Measurements from ENCODE around the gene TESK1. TPM values are rescaled to one million over a fixed set of nuclear protein-coding genes. Genes with fewer than 3 reads are reported as not detected.
"Not testable (repeated sequence)": the region's sequence is repeated elsewhere in the genome, so short reads cannot be mapped to it uniquely, and the experiment has no call there.

TESK1 gene
- total and polyA plus RNA-seq, 7 donors = 23.5 to 47.4 (median 27.0) TPM

DNA sequence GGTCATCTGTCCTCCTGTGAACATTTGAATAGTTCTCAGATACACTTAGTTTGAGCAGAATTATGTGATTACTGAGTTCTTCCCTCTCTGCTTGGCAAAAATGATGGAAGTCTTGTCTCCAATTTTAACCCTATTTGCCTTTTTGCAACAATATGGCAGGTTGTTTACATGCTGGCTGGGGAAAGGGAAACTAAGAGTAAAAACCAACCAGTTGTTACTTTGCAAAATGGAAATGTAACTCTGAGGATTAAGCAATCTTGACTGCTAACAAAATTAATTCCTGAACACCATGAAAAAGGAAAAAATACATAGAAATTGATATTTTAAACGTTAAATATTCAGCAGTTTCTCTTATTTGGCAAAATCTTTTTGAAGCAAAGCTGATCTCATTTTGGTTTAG, 34.6 kb downstream of the TESK1 start:
- Histone ChIP-seq H3K4me1 (no peaks in the 10 kb centered on the region), H3K9me3 (no peaks in the 10 kb centered on the region), H3K27me3 (no peaks in the 10 kb centered on the region), H3K36me3 (no peaks in the 10 kb centered on the region), H3K27ac (no peak overlapping the region), H3K4me3 (no peak overlapping the region)
- no peak for TF ChIP-seq POLR2AphosphoS5 (IDR thresholded peaks at IDR 0.05)
- intact Hi-C loops (cut with DNase I) = loop anchor here (10.0 kb wide), 1 partner anchor 245 kb away; no protein-coding TSS in a partner anchor
- WGBS, 2 donors = 90 to 92% methylated on average over 1 of the region's 1 CpG
- no peak for DNase-seq

DNA sequence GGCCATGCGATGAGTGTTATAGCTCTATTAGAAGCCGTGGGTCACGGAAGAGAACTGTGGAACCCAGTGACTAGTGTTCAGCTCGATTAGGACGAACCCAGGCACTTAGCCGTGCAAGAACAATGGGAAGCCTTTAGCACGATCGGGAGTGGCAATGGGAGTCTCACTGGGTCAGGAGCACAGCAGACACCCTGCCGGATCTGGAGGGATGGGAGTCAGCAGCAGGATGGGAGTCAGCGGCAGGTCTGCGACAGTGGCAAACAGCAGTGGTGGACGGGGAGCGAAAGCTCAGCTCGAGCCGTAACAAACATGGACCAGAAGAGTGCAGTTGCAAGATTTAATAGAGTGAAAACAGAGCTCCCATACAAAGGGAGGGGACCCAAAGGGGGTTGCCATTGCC, 35.4 kb downstream of the TESK1 start:
- H3K4me3 ChIP-seq, H3K4me1 ChIP-seq, H3K9me3 ChIP-seq, H3K27ac ChIP-seq, H3K36me3 ChIP-seq, H3K27me3 ChIP-seq: not testable (repeated sequence)
- intact Hi-C loops (cut with DNase I) = loop anchor here (10.0 kb wide), 1 partner anchor 244 kb away; no protein-coding TSS in a partner anchor
- peak; percentile 52 for DNase-seq
- WGBS, 2 donors = 97 to 98% methylated on average over 15 of the region's 15 CpGs

DNA sequence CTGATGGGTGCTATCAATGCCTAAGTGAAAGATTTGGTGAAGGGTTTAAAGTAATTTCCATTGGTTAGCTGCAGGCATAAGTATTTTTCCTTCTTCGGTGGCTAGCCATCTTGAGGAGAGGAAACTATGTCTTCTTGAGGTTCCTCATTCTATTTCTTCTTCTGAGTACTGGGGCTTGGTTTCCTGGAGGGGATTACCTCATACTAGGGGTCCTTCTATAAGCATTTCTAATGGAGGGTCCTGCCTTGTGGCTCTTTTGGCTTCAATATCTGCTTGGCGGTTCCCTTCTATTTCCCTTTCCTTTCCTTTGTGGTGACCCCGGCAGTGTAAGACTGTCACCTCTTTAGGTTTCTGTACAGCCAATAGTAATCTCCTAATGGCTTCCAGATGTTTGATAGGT, 36.4 kb downstream of the TESK1 start:
- DNase-seq, H3K4me3 ChIP-seq, H3K27me3 ChIP-seq, H3K36me3 ChIP-seq, H3K27ac ChIP-seq, H3K4me1 ChIP-seq, H3K9me3 ChIP-seq: not testable (repeated sequence)
- WGBS, 2 donors = 80 to 92% methylated on average over 3 of the region's 3 CpGs
- intact Hi-C loops (cut with DNase I) = loop anchor here (10.0 kb wide), 1 partner anchor 243 kb away; no protein-coding TSS in a partner anchor

DNA sequence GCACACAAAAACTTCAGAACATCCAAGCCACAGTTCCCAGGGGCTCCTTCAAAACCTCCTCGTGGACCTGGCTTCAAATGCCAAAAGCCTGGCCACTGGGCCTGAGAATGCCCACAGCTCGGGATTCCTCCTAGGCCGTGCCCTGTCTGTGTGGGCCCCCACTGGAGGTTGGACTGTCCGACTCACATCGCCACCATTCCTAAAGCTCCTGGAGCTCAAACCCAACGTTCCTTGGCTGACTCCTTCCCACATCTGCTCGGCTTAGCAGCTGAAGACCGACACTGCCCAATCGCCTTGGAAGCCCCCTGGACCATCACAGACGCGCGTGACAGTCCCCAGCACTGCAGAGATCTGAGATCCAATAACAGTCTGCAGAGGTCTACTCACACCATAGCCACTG, 38.0 kb downstream of the TESK1 start:
- no peak for TF ChIP-seq POLR2AphosphoS5 (IDR thresholded peaks at IDR 0.05)
- TF ChIP-seq, protein P1, sequence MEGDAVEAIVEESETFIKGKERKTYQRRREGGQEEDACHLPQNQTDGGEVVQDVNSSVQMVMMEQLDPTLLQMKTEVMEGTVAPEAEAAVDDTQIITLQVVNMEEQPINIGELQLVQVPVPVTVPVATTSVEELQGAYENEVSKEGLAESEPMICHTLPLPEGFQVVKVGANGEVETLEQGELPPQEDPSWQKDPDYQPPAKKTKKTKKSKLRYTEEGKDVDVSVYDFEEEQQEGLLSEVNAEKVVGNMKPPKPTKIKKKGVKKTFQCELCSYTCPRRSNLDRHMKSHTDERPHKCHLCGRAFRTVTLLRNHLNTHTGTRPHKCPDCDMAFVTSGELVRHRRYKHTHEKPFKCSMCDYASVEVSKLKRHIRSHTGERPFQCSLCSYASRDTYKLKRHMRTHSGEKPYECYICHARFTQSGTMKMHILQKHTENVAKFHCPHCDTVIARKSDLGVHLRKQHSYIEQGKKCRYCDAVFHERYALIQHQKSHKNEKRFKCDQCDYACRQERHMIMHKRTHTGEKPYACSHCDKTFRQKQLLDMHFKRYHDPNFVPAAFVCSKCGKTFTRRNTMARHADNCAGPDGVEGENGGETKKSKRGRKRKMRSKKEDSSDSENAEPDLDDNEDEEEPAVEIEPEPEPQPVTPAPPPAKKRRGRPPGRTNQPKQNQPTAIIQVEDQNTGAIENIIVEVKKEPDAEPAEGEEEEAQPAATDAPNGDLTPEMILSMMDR (IDR thresholded peaks at IDR 0.05) = no peak
- no peak for TF ChIP-seq POLR2A (IDR thresholded peaks at IDR 0.05)
- no peak for TF ChIP-seq EP300 (IDR thresholded peaks at IDR 0.05)
- Histone ChIP-seq H3K36me3 (no peaks in the 10 kb centered on the region), H3K4me1 (peaks cover 0 to 13% (median 11%) of the 10 kb centered on the region in 4 donors), H3K9me3 (no peaks in the 10 kb centered on the region), H3K27me3 (no peaks in the 10 kb centered on the region), H3K4me3 (no peak overlapping the region), H3K27ac (no peak overlapping the region)
- no peak for DNase-seq
- intact Hi-C loops (cut with DNase I) = loop anchor here (10.0 kb wide), 1 partner anchor 242 kb away; no protein-coding TSS in a partner anchor
- 95 to 96% methylated on average over 12 of the region's 12 CpGs for WGBS, 2 donors

DNA sequence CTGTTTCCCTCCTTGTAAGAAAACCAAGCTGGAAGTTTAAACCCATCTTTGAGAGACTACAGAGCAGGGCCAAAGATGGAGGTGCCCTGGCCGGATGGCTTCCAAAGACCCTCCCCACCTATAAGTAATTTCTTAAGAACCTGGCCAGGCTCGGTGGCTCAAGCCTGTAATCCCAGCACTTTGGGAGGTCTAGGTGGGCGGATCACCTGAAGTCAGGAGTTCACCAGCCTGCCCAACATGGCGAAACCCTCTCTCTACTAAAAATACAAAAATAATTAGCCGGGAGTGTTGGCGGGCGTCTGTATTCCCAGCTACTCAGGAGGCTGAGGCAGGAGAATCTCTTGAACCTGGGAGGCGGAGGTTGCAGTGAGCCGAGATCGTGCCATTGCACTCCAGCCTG, 40.7 kb downstream of the TESK1 start:
- intact Hi-C loops (cut with DNase I) = loop anchor here (2.0 to 10.0 kb wide), 4 partner anchors 41 to 239 kb away; partner anchors contain the start of genes GBA2, RGP1 and TESK1
- H3K27ac ChIP-seq = peak overlapping the region; percentile 77 to 90 (median 87)
- peak overlapping the region; percentile 38 to 63 (median 56) for H3K4me3 ChIP-seq
- WGBS, 2 donors = 21 to 33% methylated on average over 10 of the region's 10 CpGs
- not testable (repeated sequence) for H3K9me3 ChIP-seq, H3K36me3 ChIP-seq, H3K27me3 ChIP-seq, DNase-seq
- H3K4me1 ChIP-seq = peaks cover 0 to 13% (median 11%) of the 10 kb centered on the region in 4 donors

DNA sequence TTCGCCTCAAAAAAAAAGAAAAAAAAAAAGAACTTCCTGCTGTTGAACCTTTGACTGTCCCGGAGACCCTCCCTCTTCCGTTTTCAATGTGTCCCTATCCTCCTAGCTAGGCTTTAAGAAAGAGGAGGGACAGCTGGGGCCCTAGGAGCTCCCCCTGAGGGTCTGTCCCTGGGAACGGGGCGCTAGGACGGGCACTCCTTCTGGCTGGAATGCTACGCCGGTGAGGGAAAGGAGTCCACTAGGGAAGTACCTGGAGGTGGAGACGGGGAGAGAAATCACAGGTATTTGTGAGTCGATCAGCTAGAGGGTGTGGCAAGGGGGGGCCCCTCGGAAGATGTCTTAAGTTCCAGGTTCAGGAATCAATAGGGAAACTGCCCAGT, 41.1 kb downstream of the TESK1 start:
- 0 to 1% methylated on average over 11 of the region's 11 CpGs for WGBS, 2 donors
- no peak for TF ChIP-seq POLR2AphosphoS5 (IDR thresholded peaks at IDR 0.05)
- no peak for TF ChIP-seq POLR2A (IDR thresholded peaks at IDR 0.05)
- TF ChIP-seq EP300 (IDR thresholded peaks at IDR 0.05) = no peak
- TF ChIP-seq, protein P1 (IDR thresholded peaks at IDR 0.05) = peak in 1 of 4 experiments; percentile 26
- Histone ChIP-seq H3K27ac (peak overlapping the region; percentile 77 to 90 (median 87)), H3K27me3 (no peaks in the 10 kb centered on the region), H3K4me3 (peak overlapping the region; percentile 38 to 63 (median 56)), H3K4me1 (peaks cover 0 to 13% (median 11%) of the 10 kb centered on the region in 4 donors), H3K9me3 (no peaks in the 10 kb centered on the region), H3K36me3 (no peaks in the 10 kb centered on the region)
- intact Hi-C loops (cut with DNase I) = loop anchor here (2.0 to 10.0 kb wide), 4 partner anchors 41 to 239 kb away; partner anchors contain the start of genes GBA2, RGP1 and TESK1
- no peak for DNase-seq

Measured in sigmoid colon (tissue), 7 donors.